ENCODE measurements around the gene PHACTR3. TPM values are rescaled to one million over a fixed set of nuclear protein-coding genes. Genes with fewer than 3 reads are reported as not detected.

PHACTR3 gene
- total and polyA plus RNA-seq, 2 of the 8 experiments (the other 6 are each of a cell fraction or from before 2014, with no cell fraction given) = 0.05 to 0.13 TPM

DNA sequence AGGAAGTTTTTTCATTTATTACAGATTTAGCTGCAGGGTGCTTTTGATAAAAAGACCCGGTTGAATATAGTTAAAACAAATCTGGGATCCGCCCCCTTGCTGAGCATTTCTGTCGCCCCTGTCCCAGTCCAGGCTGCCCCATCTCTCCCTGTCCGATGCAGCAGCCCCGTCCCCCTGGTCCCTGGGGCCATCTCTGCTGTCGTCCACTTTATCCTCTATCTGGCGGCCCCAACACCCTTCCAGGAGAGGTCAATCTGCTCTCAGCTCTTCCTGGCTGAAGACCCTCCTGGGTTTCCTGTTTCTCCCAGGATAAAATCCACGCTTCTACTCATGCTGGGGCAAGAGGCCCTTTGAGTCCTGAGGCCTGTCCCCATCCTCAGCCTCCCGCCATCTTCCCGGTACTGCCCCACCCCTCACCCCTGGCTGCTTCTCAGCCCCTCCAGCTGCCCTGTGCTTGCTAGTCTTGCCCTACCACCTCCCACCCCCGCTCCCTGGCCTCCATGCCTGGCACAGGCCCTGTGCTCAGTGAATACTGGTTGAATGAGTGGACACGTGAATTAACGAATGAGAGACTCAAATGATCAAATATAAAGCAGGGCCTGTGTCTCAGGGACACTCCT, 16.0 kb upstream of the PHACTR3 start:
- peaks cover 75 to 98% of the 10 kb centered on the region in 2 experiments for H3K9me3 ChIP-seq (ENCODE audit: insufficient read depth in 2 of 2, low read depth in 1 of 2, low read length in 1 of 2)
- no peak overlapping the region for H2BK5ac ChIP-seq (ENCODE audit: low read depth, low read length)
- DNase-seq (ENCODE audit: low read depth in 1 of 2, low spot score in 2 of 2) (no peak), FAIRE-seq (no peak)
- TF ChIP-seq RAD21 (IDR thresholded peaks at IDR 0.05 in 1 of 2, conservative IDR thresholded peaks at IDR 0.05 in 1 of 2; ENCODE audit: low read depth in 2 of 2, low read length in 2 of 2) (no peak), YY1 (IDR thresholded peaks at IDR 0.05; ENCODE audit: low read depth, low read length) (no peak), TCF12 (IDR thresholded peaks at IDR 0.05; ENCODE audit: low read depth, low read length) (no peak), KDM1A (IDR thresholded peaks at IDR 0.05; ENCODE audit: borderline replicate concordance, low read length) (no peak), TAF1 (IDR thresholded peaks at IDR 0.05; ENCODE audit: low read depth, low read length) (no peak), EZH2 (IDR thresholded peaks at IDR 0.05; ENCODE audit: low read depth, low read length, severe bottlenecking) (no peak), SP1 (IDR thresholded peaks at IDR 0.05; ENCODE audit: low read depth, low read length) (no peak), CEBPB (IDR thresholded peaks at IDR 0.05; ENCODE audit: low read depth, low read length) (no peak), CREB1 (IDR thresholded peaks at IDR 0.05) (no peak), HDAC2 (IDR thresholded peaks at IDR 0.05; ENCODE audit: borderline replicate concordance in 1 of 2, low read depth in 2 of 2, low read length in 2 of 2) (no peak), KDM4A (IDR thresholded peaks at IDR 0.05; ENCODE audit: low read depth, low read length, severe bottlenecking) (no peak)
- TF ChIP-seq, protein P1, sequence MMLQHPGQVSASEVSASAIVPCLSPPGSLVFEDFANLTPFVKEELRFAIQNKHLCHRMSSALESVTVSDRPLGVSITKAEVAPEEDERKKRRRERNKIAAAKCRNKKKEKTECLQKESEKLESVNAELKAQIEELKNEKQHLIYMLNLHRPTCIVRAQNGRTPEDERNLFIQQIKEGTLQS (IDR thresholded peaks at IDR 0.05; ENCODE audit: insufficient read depth, low read depth, low read length) = no peak
- no peak overlapping the region for H3K4me2 ChIP-seq (ENCODE audit: insufficient read depth in 1 of 2, low read depth in 2 of 2, low read length in 2 of 2)
- H3K56ac ChIP-seq (replicated peaks; ENCODE audit: insufficient read length, low read depth, low read length) = no peak overlapping the region
- no peak overlapping the region for H3K9ac ChIP-seq (replicated peaks in 1 of 4; ENCODE audit: extremely low read depth in 1 of 4, low read depth in 3 of 4, low read length in 3 of 4)
- POLR2A ChIA-PET (ENCODE audit: partially characterized antibody) = no interaction called here
- H2BK120ac ChIP-seq (replicated peaks; ENCODE audit: low read depth, low read length) = no peak overlapping the region
- no peak overlapping the region for H4K8ac ChIP-seq (ENCODE audit: extremely low read depth, insufficient read depth, low read length)
- H2BK20ac ChIP-seq (ENCODE audit: low read length) = no peak overlapping the region
- no peak overlapping the region for H3K27ac ChIP-seq (ENCODE audit: low read depth, low read length)
- H4K91ac ChIP-seq (replicated peaks; ENCODE audit: insufficient read length, low read length) = no peak overlapping the region
- H3K27me3 ChIP-seq (replicated peaks in 1 of 4; ENCODE audit: control insufficient read depth in 3 of 4, extremely low read depth in 1 of 4, insufficient read depth in 3 of 4, low read length in 3 of 4) = peaks cover 0 to 8% (median 0%) of the 10 kb centered on the region in 4 experiments; a peak in 1 of 7 replicates
- H4K20me1 ChIP-seq (replicated peaks in 1 of 2; ENCODE audit: control insufficient read depth in 1 of 2, insufficient read depth in 2 of 2, low read length in 2 of 2) = peaks cover 0 to 4% of the 10 kb centered on the region in 2 experiments
- H2BK12ac ChIP-seq (ENCODE audit: low read depth, low read length) = no peak overlapping the region
- H3K36me3 ChIP-seq (ENCODE audit: control insufficient read depth in 2 of 4, insufficient read depth in 4 of 4, low read length in 3 of 4) = no peaks in the 10 kb centered on the region; a peak in 1 of 8 replicates
- CTCF ChIA-PET (ENCODE audit: partially characterized antibody) = interaction anchor here (0.8 to 1.0 kb wide), 2 partner anchors 10 to 346 kb away, joined by 3 to 4 read pairs; no protein-coding TSS in a partner anchor
- H3K4me3 ChIP-seq (ENCODE audit: extremely low read depth in 1 of 4, insufficient read depth in 2 of 4, low read depth in 3 of 4, low read length in 4 of 4) = no peak overlapping the region
- peaks cover 4% of the 10 kb centered on the region; the same call in 1 of the 2 replicates for H3K23me2 ChIP-seq (ENCODE audit: low read depth, low read length)
- no peaks in the 10 kb centered on the region for H3K79me1 ChIP-seq (ENCODE audit: low read depth, low read length)
- no peak overlapping the region for H3K23ac ChIP-seq (ENCODE audit: insufficient read length)
- no peaks in the 10 kb centered on the region for H3K4me1 ChIP-seq (replicated peaks in 1 of 4; ENCODE audit: control insufficient read depth in 3 of 4, insufficient read depth in 4 of 4, low read length in 3 of 4)
- H3K14ac ChIP-seq (ENCODE audit: insufficient read length) = no peak overlapping the region
- H3K4ac ChIP-seq (replicated peaks; ENCODE audit: insufficient read length, low read depth, low read length) = no peak overlapping the region
- H4K5ac ChIP-seq (ENCODE audit: insufficient read length, low read depth, low read length) = no peak overlapping the region
- H2BK15ac ChIP-seq (ENCODE audit: low read length) = no peak overlapping the region
- no peaks in the 10 kb centered on the region for H3K79me2 ChIP-seq (ENCODE audit: control insufficient read depth in 1 of 2, insufficient read depth in 2 of 2, low read length in 2 of 2)
- no peak overlapping the region for H2AK5ac ChIP-seq (ENCODE audit: low read depth, low read length)
- H3K18ac ChIP-seq (ENCODE audit: extremely low read depth, low read length) = no peak overlapping the region
- H2AFZ ChIP-seq (ENCODE audit: low read length) = no peak overlapping the region
- 82% methylated on average over 12 of the region's 13 CpGs; no CpG with 5 or more reads in 1 of the 2 experiments for WGBS, 2 experiments (ENCODE audit: extremely low coverage in 1 of 2, insufficient coverage in 1 of 2, insufficient read length in 1 of 2, insufficient replicate concordance in 2 of 2, low coverage in 1 of 2, low lambda C conversion rate in 2 of 2, missing lambda C conversion rate in 1 of 2)
